ENCODE data around the gene VAMP8.

The VAMP8 gene

GRCh38 chr2:85550486-85550885, 26.9 kb upstream of the VAMP8 start:
- no peak overlapping the region for H3K4me3 ChIP-seq (ENCODE audit: severe bottlenecking)
- DNase-seq (ENCODE audit: low spot score) (no peak), ATAC-seq (ENCODE audit: low read depth) (no peak)
- no peak for TF ChIP-seq CTCF (IDR thresholded peaks at IDR 0.05; ENCODE audit: poor library complexity, severe bottlenecking)
- H3K9me3 ChIP-seq (ENCODE audit: severe bottlenecking) = no peaks in the 10 kb centered on the region
- peak overlapping the region; percentile 86 for H3K27ac ChIP-seq (ENCODE audit: poor library complexity, severe bottlenecking)
- peaks cover 17% of the 10 kb centered on the region for H3K4me1 ChIP-seq (ENCODE audit: insufficient read depth, poor library complexity, severe bottlenecking)
- H3K27me3 ChIP-seq (ENCODE audit: insufficient read depth, poor library complexity, severe bottlenecking) = no peaks in the 10 kb centered on the region
- peaks cover 71% of the 10 kb centered on the region for H3K36me3 ChIP-seq (ENCODE audit: low read depth)

GRCh38 chr2:85551698-85552678, 25.4 kb upstream of the VAMP8 start:
- TF ChIP-seq CTCF (IDR thresholded peaks at IDR 0.05; ENCODE audit: poor library complexity, severe bottlenecking) = peak; percentile 84
- H3K27me3 ChIP-seq (ENCODE audit: insufficient read depth, poor library complexity, severe bottlenecking) = no peaks in the 10 kb centered on the region
- H3K9me3 ChIP-seq (ENCODE audit: severe bottlenecking) = no peaks in the 10 kb centered on the region
- peaks cover 9% of the 10 kb centered on the region for H3K4me1 ChIP-seq (ENCODE audit: insufficient read depth, poor library complexity, severe bottlenecking)
- H3K27ac ChIP-seq (ENCODE audit: poor library complexity, severe bottlenecking) = peak overlapping the region; percentile 86
- DNase-seq (ENCODE audit: low spot score) (no peak), ATAC-seq (ENCODE audit: low read depth) (peak; percentile 54)
- H3K36me3 ChIP-seq (ENCODE audit: low read depth) = peaks cover 81% of the 10 kb centered on the region
- H3K4me3 ChIP-seq (ENCODE audit: severe bottlenecking) = no peak overlapping the region

- no peaks in the 10 kb centered on the region for H3K9me3 ChIP-seq (ENCODE audit: severe bottlenecking)
- no peak for TF ChIP-seq CTCF (IDR thresholded peaks at IDR 0.05; ENCODE audit: poor library complexity, severe bottlenecking)
- H3K27me3 ChIP-seq (ENCODE audit: insufficient read depth, poor library complexity, severe bottlenecking) = no peaks in the 10 kb centered on the region
- H3K27ac ChIP-seq (ENCODE audit: poor library complexity, severe bottlenecking) = no peak overlapping the region
- no peak overlapping the region for H3K4me3 ChIP-seq (ENCODE audit: severe bottlenecking)
- peaks cover 89% of the 10 kb centered on the region for H3K36me3 ChIP-seq (ENCODE audit: low read depth)
- ATAC-seq (ENCODE audit: low read depth) = no peak
- H3K4me1 ChIP-seq (ENCODE audit: insufficient read depth, poor library complexity, severe bottlenecking) = peaks cover 9% of the 10 kb centered on the region
- no peak for DNase-seq (ENCODE audit: low spot score)
Observed at GRCh38 chr2:85553184-85553583, 24.2 kb upstream of the VAMP8 start.

- no peak for TF ChIP-seq CTCF (IDR thresholded peaks at IDR 0.05; ENCODE audit: poor library complexity, severe bottlenecking)
- peaks cover 90% of the 10 kb centered on the region for H3K36me3 ChIP-seq (ENCODE audit: low read depth)
- ATAC-seq (ENCODE audit: low read depth) (no peak), DNase-seq (ENCODE audit: low spot score) (no peak)
- H3K4me3 ChIP-seq (ENCODE audit: severe bottlenecking) = no peak overlapping the region
- H3K27ac ChIP-seq (ENCODE audit: poor library complexity, severe bottlenecking) = no peak overlapping the region
- no peaks in the 10 kb centered on the region for H3K9me3 ChIP-seq (ENCODE audit: severe bottlenecking)
- H3K4me1 ChIP-seq (ENCODE audit: insufficient read depth, poor library complexity, severe bottlenecking) = peaks cover 5% of the 10 kb centered on the region
- no peaks in the 10 kb centered on the region for H3K27me3 ChIP-seq (ENCODE audit: insufficient read depth, poor library complexity, severe bottlenecking)
Observed at GRCh38 chr2:85554980-85555612, 22.3 kb upstream of the VAMP8 start.

Measured in RWPE2 (cell line).